ENCODE data around the gene MRPL58. TPM values are rescaled to one million over a fixed set of nuclear protein-coding genes. Genes with fewer than 3 reads are reported as not detected.

The MRPL58 gene
- total RNA-seq, 1 donor from 2014 or later, result 17.9 TPM

Other genes with a start within 250 kb of the MRPL58 start
- 15.5 and 20.0 TPM in 2 replicates for gene NAT9, start 236.3 kb upstream of the MRPL58 start, total RNA-seq
- gene GRIN2C, start 152.8 kb upstream of the MRPL58 start, total RNA-seq, result under 0.01 TPM in 2 replicates
- gene FDXR, start 139.7 kb upstream of the MRPL58 start, total RNA-seq, result 12.9 and 41.2 TPM in 2 replicates
- gene FADS6, start 119.0 kb upstream of the MRPL58 start, total RNA-seq, result not detected in 2 replicates
- gene USH1G, start 89.4 kb upstream of the MRPL58 start, total RNA-seq, result not detected in 2 replicates
- not detected in 2 replicates for gene OTOP2, start 88.4 kb upstream of the MRPL58 start, total RNA-seq
- not detected in 2 replicates for gene OTOP3, start 76.8 kb upstream of the MRPL58 start, total RNA-seq
- gene HID1, start 39.9 kb upstream of the MRPL58 start, total RNA-seq, result 21.4 and 44.8 TPM in 2 replicates
- 5.0 and 5.7 TPM in 2 replicates for gene CDR2L, start 25.0 kb upstream of the MRPL58 start, total RNA-seq
- 156 and 219 TPM in 2 replicates for gene ATP5PD, start 34.3 kb downstream of the MRPL58 start, total RNA-seq
- gene KCTD2, start 34.6 kb downstream of the MRPL58 start, total RNA-seq, result 9.2 and 11.9 TPM in 2 replicates
- gene SLC16A5, start 75.3 kb downstream of the MRPL58 start, total RNA-seq, result 2.0 and 3.9 TPM in 2 replicates
- 2.4 and 2.8 TPM in 2 replicates for gene ARMC7, start 97.3 kb downstream of the MRPL58 start, total RNA-seq
- 34.7 and 38.7 TPM in 2 replicates for gene NT5C, start 119.1 kb downstream of the MRPL58 start, total RNA-seq
- 72.4 and 119 TPM in 2 replicates for gene JPT1, start 141.8 kb downstream of the MRPL58 start, total RNA-seq
- gene SUMO2, start 170.3 kb downstream of the MRPL58 start, total RNA-seq, result 89.4 and 100 TPM in 2 replicates
- 28.3 and 31.5 TPM in 2 replicates for gene NUP85, start 193.0 kb downstream of the MRPL58 start, total RNA-seq
- 6.1 and 10.5 TPM in 2 replicates for gene GGA3, start 248.9 kb downstream of the MRPL58 start, total RNA-seq
- gene MRPS7, start 249.2 kb downstream of the MRPL58 start, total RNA-seq, result 60.9 and 61.0 TPM in 2 replicates